Activated B cell treated with CpG ODN at 0.5 μM for 24 hours (primary cell): ENCODE measurements around the gene NMT1. TPM values are rescaled to one million over a fixed set of nuclear protein-coding genes. Genes with fewer than 3 reads are reported as not detected.
A peak's percentile ranks its signal among the peaks of the same experiment; 100 is the strongest.

ENCODE experiments used
- ATAC-seq: fragments of 200-7000 bp; cut with Tn5 transposase; one replicate; pipeline ENCODE4 v1.10.0; 2021; ENCODE audit warnings: low read depth, mild to moderate bottlenecking, moderate library complexity
- CTCF ChIA-PET: fragments of 350-600 bp; sonication (Branson Sonifier 250); formaldehyde crosslinking; loops from one replicate; lab custom pipeline; 2021; ENCODE audit warnings: antibody characterized with exemption; lab: Charles Lee
- POLR2A ChIA-PET: fragments of 350-600 bp; sonication (Branson Sonifier 250); formaldehyde crosslinking; loops from one replicate; lab custom pipeline; 2021; ENCODE audit warnings: antibody characterized with exemption; lab: Charles Lee
- DNase-seq: peaks from one replicate; pipeline ENCODE4 v3.0.0; 2022
- H3K27ac Mint-ChIP-seq: one replicate; pipeline ENCODE4 v1.8.0; 2020; ENCODE audit warnings: mixed read lengths
- H3K27me3 Mint-ChIP-seq: one replicate; pipeline ENCODE4 v1.8.0; 2021; ENCODE audit warnings: mixed read lengths
- H3K36me3 Mint-ChIP-seq: one replicate; pipeline ENCODE4 v1.8.0; 2021; ENCODE audit warnings: low read depth, mixed read lengths
- H3K4me1 Mint-ChIP-seq: one replicate; pipeline ENCODE4 v1.8.0; 2021; ENCODE audit warnings: mixed read lengths
- H3K4me3 Mint-ChIP-seq: one replicate; pipeline ENCODE4 v1.8.0; 2020; ENCODE audit warnings: mild to moderate bottlenecking, mixed read lengths
- H3K9me3 Mint-ChIP-seq: one replicate; pipeline ENCODE4 v1.8.0; 2020; ENCODE audit warnings: mixed read lengths
- intact Hi-C: fragments of 100-400 bp; cut with micrococcal nuclease; formaldehyde crosslinking; loops from one replicate; pipeline ENCODE4 v1.15.1; 2024
- total RNA-seq: library from RNA; stranded (reverse); gene quantifications from 2 replicates; pipeline ENCODE4 v1.2.3, GENCODE V29; 2022
- TF ChIP-seq, protein P1 (sequence below): fragments of 200-600 bp; IDR thresholded peaks from one replicate; pipeline ENCODE4 v1.8.0; 2022; ENCODE audit warnings: antibody characterized with exemption, mild to moderate bottlenecking

The NMT1 gene
- total RNA-seq, 1 donor from 2014 or later, result 154 TPM

DNA sequence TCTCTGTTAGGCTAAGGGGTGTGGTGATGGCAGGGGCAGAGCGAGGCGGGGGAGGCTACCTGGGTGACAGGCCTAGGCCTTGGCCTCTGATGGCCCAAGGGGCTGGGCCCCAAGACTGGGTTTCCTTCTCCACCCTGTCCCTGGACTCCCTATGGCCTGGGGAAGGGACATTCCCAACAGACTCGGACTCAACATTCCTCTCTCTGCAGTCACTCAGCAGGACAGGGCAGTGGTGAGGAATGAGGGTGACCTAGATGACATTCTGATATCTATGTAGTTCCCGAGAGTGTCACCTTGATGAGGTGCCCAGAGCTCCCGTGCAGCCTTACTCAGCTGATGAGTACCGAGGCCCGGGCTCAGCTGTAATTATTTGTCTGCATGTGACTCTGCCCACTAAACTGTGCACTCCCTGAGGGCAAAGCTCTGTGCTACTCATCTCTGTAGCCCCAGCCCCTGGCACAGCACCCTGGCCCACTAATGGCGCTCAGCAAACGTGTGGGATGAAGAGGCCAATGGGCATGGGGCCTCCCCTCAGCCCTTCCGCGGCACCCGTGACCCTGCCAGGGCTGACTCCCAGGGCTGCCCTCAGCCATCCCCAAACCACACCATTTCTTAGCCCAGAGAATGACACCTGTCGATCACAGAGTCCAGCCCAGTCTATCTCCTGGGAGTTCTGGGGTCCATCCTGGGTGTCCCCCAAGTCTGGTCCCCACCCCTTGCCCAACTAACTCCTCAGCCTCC lies 69.0 kb downstream of the NMT1 start:
- no peak overlapping the region for H3K27ac Mint-ChIP-seq
- H3K27me3 Mint-ChIP-seq, result peaks cover 4% of the 10 kb centered on the region
- POLR2A ChIA-PET, result no interaction called here
- no peak overlapping the region for H3K4me3 Mint-ChIP-seq
- no peaks in the 10 kb centered on the region for H3K36me3 Mint-ChIP-seq
- no peaks in the 10 kb centered on the region for H3K9me3 Mint-ChIP-seq
- CTCF ChIA-PET, result interaction anchor here (0.5 kb wide), 1 partner anchor 70 kb away, joined by 3 read pairs; no protein-coding TSS in a partner anchor
- ATAC-seq (no peak), DNase-seq (no peak)
- intact Hi-C loops, result loop anchor here (5.0 to 10.0 kb wide), 2 partner anchors 68 to 595 kb away; partner anchors contain the start of gene NMT1
- peaks cover 3% of the 10 kb centered on the region for H3K4me1 Mint-ChIP-seq
- TF ChIP-seq, protein P1, sequence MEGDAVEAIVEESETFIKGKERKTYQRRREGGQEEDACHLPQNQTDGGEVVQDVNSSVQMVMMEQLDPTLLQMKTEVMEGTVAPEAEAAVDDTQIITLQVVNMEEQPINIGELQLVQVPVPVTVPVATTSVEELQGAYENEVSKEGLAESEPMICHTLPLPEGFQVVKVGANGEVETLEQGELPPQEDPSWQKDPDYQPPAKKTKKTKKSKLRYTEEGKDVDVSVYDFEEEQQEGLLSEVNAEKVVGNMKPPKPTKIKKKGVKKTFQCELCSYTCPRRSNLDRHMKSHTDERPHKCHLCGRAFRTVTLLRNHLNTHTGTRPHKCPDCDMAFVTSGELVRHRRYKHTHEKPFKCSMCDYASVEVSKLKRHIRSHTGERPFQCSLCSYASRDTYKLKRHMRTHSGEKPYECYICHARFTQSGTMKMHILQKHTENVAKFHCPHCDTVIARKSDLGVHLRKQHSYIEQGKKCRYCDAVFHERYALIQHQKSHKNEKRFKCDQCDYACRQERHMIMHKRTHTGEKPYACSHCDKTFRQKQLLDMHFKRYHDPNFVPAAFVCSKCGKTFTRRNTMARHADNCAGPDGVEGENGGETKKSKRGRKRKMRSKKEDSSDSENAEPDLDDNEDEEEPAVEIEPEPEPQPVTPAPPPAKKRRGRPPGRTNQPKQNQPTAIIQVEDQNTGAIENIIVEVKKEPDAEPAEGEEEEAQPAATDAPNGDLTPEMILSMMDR, result no peak

DNA sequence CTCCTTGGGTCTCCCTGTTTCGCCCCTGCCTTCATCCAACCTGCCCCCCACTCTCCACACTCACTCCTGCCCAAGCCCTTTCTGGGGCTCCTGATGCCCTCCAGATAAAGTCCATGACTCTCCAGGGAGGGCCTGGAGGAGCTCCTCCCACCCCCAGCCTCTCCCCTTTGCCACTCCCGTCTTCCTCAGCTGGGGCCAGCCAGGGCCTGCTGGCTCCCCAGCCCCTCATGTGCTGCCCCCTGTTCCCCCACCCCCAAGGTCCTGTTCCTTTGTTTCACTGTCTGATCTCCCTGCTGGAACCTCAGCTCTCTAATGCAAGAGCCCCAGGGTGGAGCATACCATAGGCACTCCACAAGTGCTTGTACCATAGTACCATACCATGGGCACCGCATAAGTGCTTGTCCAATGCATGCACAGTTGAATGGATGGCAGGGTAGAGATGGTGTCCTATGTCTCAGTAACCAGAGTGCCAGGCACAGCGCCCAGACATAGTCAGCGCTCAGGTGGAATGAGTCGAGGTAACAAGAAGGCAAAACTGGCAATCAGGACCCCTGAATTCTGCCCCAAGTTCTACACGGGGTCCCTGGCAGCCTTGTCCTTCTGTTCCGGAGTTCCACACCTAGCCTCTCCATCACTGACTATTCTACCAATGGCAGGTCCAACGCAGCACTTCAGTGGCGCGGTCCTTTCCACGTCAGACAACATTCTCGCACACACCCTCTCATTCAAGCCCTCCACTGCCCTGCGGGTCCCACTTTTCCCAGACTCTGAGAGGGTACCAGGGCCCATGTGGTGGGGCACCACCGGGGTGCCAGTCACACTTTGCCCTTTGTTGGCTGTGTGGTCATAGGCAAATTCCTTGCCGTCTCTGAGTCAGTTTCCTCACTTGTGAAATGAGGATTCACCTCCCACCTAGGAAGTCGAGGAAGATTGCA lies 69.8 kb downstream of the NMT1 start:
- Mint-ChIP-seq H3K27ac (no peak overlapping the region), H3K27me3 (peaks cover 4% of the 10 kb centered on the region), H3K4me3 (peak overlapping the region; percentile 76)

DNA sequence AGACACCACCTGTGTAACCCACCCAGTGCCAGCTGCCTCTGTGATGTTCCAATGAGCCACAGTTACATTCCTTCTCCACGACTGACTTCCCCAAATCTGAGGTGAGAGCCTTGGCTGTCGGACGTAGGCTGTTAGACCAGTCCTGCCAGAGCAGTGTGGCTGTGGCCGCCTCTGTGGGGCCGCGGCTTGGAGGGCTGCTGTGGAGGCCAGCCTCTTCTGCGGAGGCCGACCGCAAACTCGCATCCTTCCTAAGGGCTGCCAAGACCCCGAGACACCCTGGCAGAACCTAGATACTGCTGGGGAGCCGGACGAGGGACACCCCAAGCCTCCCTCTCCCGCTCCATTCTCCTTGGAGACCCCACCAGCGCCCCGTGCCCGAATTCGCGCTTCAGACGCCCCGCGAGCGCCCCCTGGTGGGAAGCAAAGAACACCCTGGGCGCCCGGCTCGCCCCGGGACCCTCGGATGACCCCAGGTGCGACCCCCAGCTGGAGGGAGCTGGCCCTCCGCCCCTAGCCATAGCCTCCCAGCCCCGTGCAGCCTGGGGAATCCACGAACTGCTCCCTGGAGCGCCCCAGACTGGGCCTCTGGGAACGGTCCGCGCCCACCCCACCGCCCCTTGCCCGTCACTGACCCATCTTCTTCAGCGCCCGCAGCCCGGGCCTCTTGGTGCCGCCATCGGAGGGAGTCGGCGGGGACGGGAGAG lies 70.7 kb downstream of the NMT1 start:
- H3K4me3 Mint-ChIP-seq, result peak overlapping the region; percentile 76
- no peak for ATAC-seq
- no peaks in the 10 kb centered on the region for H3K9me3 Mint-ChIP-seq
- CTCF ChIA-PET, result interaction anchor here (1.2 to 6.5 kb wide), 3 partner anchors 18 to 212 kb away, joined by 3 to 167 read pairs (median 161); partner anchors contain the start of gene HEXIM1
- DNase-seq, result peak; percentile 60
- intact Hi-C loops, result loop anchor here (1.0 to 10.0 kb wide), 4 partner anchors 35 to 597 kb away; partner anchors contain the start of gene NMT1
- H3K36me3 Mint-ChIP-seq, result no peaks in the 10 kb centered on the region
- POLR2A ChIA-PET, result interaction anchor here (10.8 kb wide), 1 partner anchor 17 kb away, joined by 200 read pairs; the partner anchor contains the start of gene HEXIM1
- peaks cover 4% of the 10 kb centered on the region for H3K27me3 Mint-ChIP-seq
- TF ChIP-seq, protein P1, result peak; percentile 23
- no peak overlapping the region for H3K27ac Mint-ChIP-seq
- H3K4me1 Mint-ChIP-seq, result peaks cover 16% of the 10 kb centered on the region

More for the DNA sequence above, 69.8 kb downstream of the NMT1 start:
- DNase-seq (no peak), ATAC-seq (no peak)
- Mint-ChIP-seq H3K4me1 (peaks cover 9% of the 10 kb centered on the region), H3K36me3 (no peaks in the 10 kb centered on the region), H3K9me3 (no peaks in the 10 kb centered on the region)
- ChIA-PET POLR2A (interaction anchor here (0.7 to 10.8 kb wide), 2 partner anchors 18 to 980 kb away, joined by 8 to 200 read pairs; partner anchors contain the start of gene HEXIM1), CTCF (interaction anchor here (0.5 to 6.5 kb wide), 2 partner anchors 66 to 69 kb away, joined by 3 to 161 read pairs; no protein-coding TSS in a partner anchor)
- TF ChIP-seq, protein P1, result no peak
- intact Hi-C loops, result loop anchor here (5.0 to 10.0 kb wide), 2 partner anchors 69 to 596 kb away; partner anchors contain the start of gene NMT1

DNA sequence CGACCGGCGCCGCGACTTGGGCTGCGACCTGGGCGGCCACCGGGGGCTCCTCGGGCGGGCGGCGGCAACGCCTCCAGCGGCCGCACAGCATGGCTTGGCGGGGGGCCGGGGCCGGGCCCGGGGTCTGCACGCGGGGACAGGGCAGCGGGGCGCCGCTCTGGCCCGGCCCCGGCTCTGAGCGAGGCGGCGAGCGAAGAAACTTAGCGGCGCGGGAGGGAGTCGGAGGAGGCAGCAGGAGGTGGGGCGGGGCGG lies 71.1 kb downstream of the NMT1 start, which contains the start of gene PLCD3:
PLCD3 (minus strand) TSS at position 196 of the 252 bp plus-strand sequence; CDS start at position 91, 105 bp downstream.
- TF ChIP-seq, protein P1, result no peak
- intact Hi-C loops, result loop anchor here (1.0 to 10.0 kb wide), 4 partner anchors 36 to 597 kb away; partner anchors contain the start of gene NMT1
- ATAC-seq (no peak), DNase-seq (no peak)
- no peaks in the 10 kb centered on the region for H3K9me3 Mint-ChIP-seq
- peaks cover 16% of the 10 kb centered on the region for H3K4me1 Mint-ChIP-seq
- H3K36me3 Mint-ChIP-seq, result no peaks in the 10 kb centered on the region
- ChIA-PET CTCF (interaction anchor here (0.6 to 6.5 kb wide), 4 partner anchors 18 to 212 kb away, joined by 3 to 167 read pairs (median 82); partner anchors contain the start of gene HEXIM1), POLR2A (interaction anchor here (10.8 kb wide), 1 partner anchor 17 kb away, joined by 200 read pairs; the partner anchor contains the start of gene HEXIM1)
- H3K4me3 Mint-ChIP-seq, result peak within 1 kb of the TSS; percentile 86
- peaks cover 4% of the 10 kb centered on the region for H3K27me3 Mint-ChIP-seq
- peak within 1 kb of the TSS; percentile 54 for H3K27ac Mint-ChIP-seq
